H1 (cell line): ENCODE data around the gene PLCB1. TPM values are rescaled to one million over a fixed set of nuclear protein-coding genes. Genes with fewer than 3 reads are reported as not detected.
A peak's percentile ranks its signal among the peaks of the same experiment; 100 is the strongest.

Experiments used
- ASH2L ChIP-seq: fragments of 200-600, 300-600 bp; sonication (generic); IDR thresholded peaks from one replicate; pipeline ENCODE4 v1.7.1; 2017; ENCODE audit warnings: low read length
- BACH1 ChIP-seq: IDR thresholded peaks from 2 replicates; pipeline ENCODE4 v1.6.1; 2012; ENCODE audit warnings: low read length, improper control_type of control experiment
- CBX8 ChIP-seq: fragments of 300-800, 300-1000 bp; sonication (generic); IDR thresholded peaks from 2 replicates; pipeline ENCODE4 v1.7.1; 2016; ENCODE audit warnings: low read depth, low read length, borderline replicate concordance
- CHD1 ChIP-seq: IDR thresholded peaks from 2 replicates; pipeline ENCODE4 v1.6.1; 2012; ENCODE audit warnings: low read depth, low read length, improper control_type of control experiment
- CREB1 ChIP-seq: IDR thresholded peaks from 2 replicates; pipeline ENCODE4 v1.6.1; 2012; ENCODE audit warnings: inconsistent platforms
- EP300 ChIP-seq, 2 experiments: IDR thresholded peaks; 1 replicate in 1 of 2; 2 replicates in 1 of 2; pipeline ENCODE4 v1.6.1; 2011 to 2012; ENCODE audit warnings: low read depth in 2 of 2, low read length in 2 of 2, mild to moderate bottlenecking in 2 of 2, borderline replicate concordance in 1 of 2, inconsistent platforms in 1 of 2, moderate library complexity in 1 of 2
- EZH2 ChIP-seq: fragments of 200-600 bp; sonication (generic); IDR thresholded peaks from 2 replicates; pipeline ENCODE4 v1.7.1; 2012; ENCODE audit warnings: low read depth, mild to moderate bottlenecking, moderate library complexity, low read length, inconsistent platforms; ENCODE audit not compliant: severe bottlenecking
- GTF2F1 ChIP-seq: IDR thresholded peaks from 2 replicates; pipeline ENCODE4 v1.6.1; 2012; ENCODE audit warnings: low read depth, low read length, improper control_type of control experiment, borderline replicate concordance
- HDAC6 ChIP-seq: IDR thresholded peaks from one replicate; pipeline ENCODE4 v1.7.1; 2012; ENCODE audit warnings: low read depth, mild to moderate bottlenecking, inconsistent platforms, low read length, moderate library complexity
- JUN ChIP-seq: IDR thresholded peaks from 2 replicates; pipeline ENCODE4 v1.6.1; 2011; ENCODE audit warnings: low read depth, mild to moderate bottlenecking, improper control_type of control experiment, low read length
- MAFK ChIP-seq: IDR thresholded peaks from 2 replicates; pipeline ENCODE4 v1.6.1; 2012; ENCODE audit warnings: low read depth, mild to moderate bottlenecking, improper control_type of control experiment, low read length
- NANOG ChIP-seq: IDR thresholded peaks from 2 replicates; pipeline ENCODE4 v1.6.1; 2011; ENCODE audit warnings: low read length, low read depth, mild to moderate bottlenecking, inconsistent platforms; ENCODE audit not compliant: insufficient read depth, poor library complexity, severe bottlenecking
- POU5F1 ChIP-seq: IDR thresholded peaks from 2 replicates; pipeline ENCODE4 v1.6.1; 2011; ENCODE audit warnings: low read depth, mild to moderate bottlenecking, low read length, moderate library complexity
- RBBP5 ChIP-seq: IDR thresholded peaks from 2 replicates; pipeline ENCODE4 v1.7.1; 2012; ENCODE audit warnings: low read depth, mild to moderate bottlenecking, inconsistent platforms, low read length, moderate library complexity, borderline replicate concordance
- RFX5 ChIP-seq: IDR thresholded peaks from 2 replicates; pipeline ENCODE4 v1.6.1; 2011; ENCODE audit warnings: low read depth, low read length, improper control_type of control experiment, borderline replicate concordance
- SAP30 ChIP-seq: fragments of 300-600 bp; sonication (generic); IDR thresholded peaks from 2 replicates; pipeline ENCODE4 v1.7.1; 2012; ENCODE audit warnings: low read length, moderate library complexity, mild to moderate bottlenecking, inconsistent platforms; ENCODE audit not compliant: insufficient read depth, insufficient replicate concordance
- SIN3A ChIP-seq, 2 experiments: IDR thresholded peaks in 1 of 2; conservative IDR thresholded peaks in 1 of 2; 2 replicates each; pipeline ENCODE4 v1.6.1; 2011 to 2012; ENCODE audit warnings: low read length in 2 of 2, improper control_type of control experiment in 1 of 2, low read depth in 1 of 2, mild to moderate bottlenecking in 1 of 2
- SIX5 ChIP-seq: IDR thresholded peaks from 2 replicates; pipeline ENCODE4 v1.6.1; 2011; ENCODE audit warnings: mild to moderate bottlenecking, low read depth, low read length
- TAF1 ChIP-seq: IDR thresholded peaks from 2 replicates; pipeline ENCODE4 v1.6.1; 2011; ENCODE audit warnings: mild to moderate bottlenecking, low read depth, low read length
- TEAD4 ChIP-seq: IDR thresholded peaks from 2 replicates; pipeline ENCODE4 v1.6.1; 2012; ENCODE audit warnings: low read depth, low read length, inconsistent platforms, mixed read lengths
- USF2 ChIP-seq: IDR thresholded peaks from 2 replicates; pipeline ENCODE4 v1.6.1; 2011; ENCODE audit warnings: low read length, improper control_type of control experiment
- ZNF274 ChIP-seq: IDR thresholded peaks from 2 replicates; pipeline ENCODE4 v1.7.0; 2012; ENCODE audit warnings: low read length, borderline replicate concordance; ENCODE audit errors: extremely low read depth
- polyA plus RNA-seq, 7 experiments: library from polyadenylated mRNA; depleted of rRNA in 3 of 7; stranded (reverse) in 5 of 7; unstranded in 2 of 7; fragments of >200 nt in 5 of 7; fragments of 200-250 nt in 2 of 7; gene quantifications; 1 replicate in 5 of 7; 2 replicates in 1 of 7; 4 replicates in 1 of 7; pipeline versions ENCODE4 v1.2.1 to v1.2.3, GENCODE V29; 2011 to 2013; ENCODE audit warnings: missing spikeins in 2 of 7, mixed read lengths in 2 of 7
- total RNA-seq: library from RNA; stranded (reverse); fragmentation: NEBNext Ultra II Directional; extraction: Animal tissue kit (Norgen Biotek cat#: 25700); gene quantifications from 2 replicates; pipeline ENCODE4 v1.2.1, GENCODE V29; 2021

PLCB1 gene
- total and polyA plus RNA-seq, 2 of the 8 experiments (the other 6 are each of a cell fraction or from before 2014, with no cell fraction given) = 2.6 to 9.1 TPM

GRCh38 chr20:8131598-8132483 is at the start of gene PLCB1 (continued):
- TF ChIP-seq HDAC6 = no peak
- no peak for TF ChIP-seq SIX5
- TF ChIP-seq CREB1 = 0 out of 2 replicates have a peak, but pooled peaks have one; percentile 18
- TF ChIP-seq MAFK = no peak
- no peak for TF ChIP-seq GTF2F1
- no peak for TF ChIP-seq BACH1
- TF ChIP-seq JUN = no peak
- TF ChIP-seq EZH2 = no peak
- TF ChIP-seq TAF1 = peak; percentile 27; the same call in 1 of the 2 replicates
- no peak for TF ChIP-seq USF2
- no peak for TF ChIP-seq CHD1
- TF ChIP-seq ZNF274 = no peak
- no peak for TF ChIP-seq TEAD4
- no peak for TF ChIP-seq POU5F1
- 0 out of 4 replicates have a peak, but pooled peaks of 1 of the 2 experiments have one; percentile 14 for TF ChIP-seq SIN3A (conservative IDR thresholded peaks at IDR 0.05 in 1 of 2, IDR thresholded peaks at IDR 0.05 in 1 of 2; ENCODE audit: low read depth in 1 of 2, low read length in 2 of 2)
- TF ChIP-seq NANOG = no peak
- TF ChIP-seq ASH2L = peak; percentile 16
- no peak for TF ChIP-seq CBX8
- TF ChIP-seq RBBP5 = 0 out of 2 replicates have a peak, but pooled peaks have one; percentile 26
- TF ChIP-seq SAP30 = no peak
- TF ChIP-seq RFX5 = no peak
- no peak for TF ChIP-seq EP300 (IDR thresholded peaks at IDR 0.05; ENCODE audit: borderline replicate concordance in 1 of 2, low read depth in 2 of 2, low read length in 2 of 2)
